CD4-positive, alpha-beta T cell (primary cell): Measurements from ENCODE around the gene RFPL1. TPM values are rescaled to one million over a fixed set of nuclear protein-coding genes. Genes with fewer than 3 reads are reported as not detected.
A peak's percentile ranks its signal among the peaks of the same experiment; 100 is the strongest.

ENCODE experiments used
- ATAC-seq: fragments of 200-7000 bp; cut with Tn5 transposase; one replicate; pipeline ENCODE4 v1.10.0; 2022; ENCODE audit warnings: mild to moderate bottlenecking; ENCODE audit not compliant: poor library complexity
- CTCF ChIA-PET: fragments of 350-600 bp; sonication (Branson Sonifier 250); formaldehyde crosslinking; loops from one replicate; lab custom pipeline; 2021; ENCODE audit warnings: antibody characterized with exemption, inconsistent platforms; lab: Charles Lee
- POLR2A ChIA-PET: fragments of 350-600 bp; sonication (Branson Sonifier 250); formaldehyde crosslinking; loops from one replicate; lab custom pipeline; 2021; ENCODE audit warnings: antibody characterized with exemption, inconsistent platforms; lab: Charles Lee
- DNase-seq, 14 experiments: peaks; one replicate each; pipeline ENCODE4 v3.0.0-alpha.2; 2013 to 2020; ENCODE audit warnings: mixed read lengths in 2 of 14
- H3K27ac ChIP-seq, 2 donors: one replicate each; pipeline versions ENCODE4 v1.5.1 to v1.7.0; 2013; ENCODE audit warnings: low read length in 2 of 2, low read depth in 1 of 2, mild to moderate bottlenecking in 1 of 2
- H3K27me3 ChIP-seq, 2 experiments: 1 replicate in 1 of 2; 2 replicates in 1 of 2; pipeline versions ENCODE4 v1.6.1 to v1.7.0; 2013; ENCODE audit warnings: low read length in 2 of 2, control low read depth in 1 of 2, mild to moderate bottlenecking in 1 of 2, moderate library complexity in 1 of 2; ENCODE audit not compliant: insufficient read depth in 2 of 2, control insufficient read depth in 1 of 2
- H3K36me3 ChIP-seq: one replicate; pipeline ENCODE4 v1.6.1; 2013; ENCODE audit warnings: low read length, control low read depth; ENCODE audit not compliant: insufficient read depth
- H3K4me1 ChIP-seq: one replicate; pipeline ENCODE4 v1.6.1; 2013; ENCODE audit warnings: low read length, control low read depth; ENCODE audit not compliant: insufficient read depth
- H3K4me3 ChIP-seq: one replicate; pipeline ENCODE4 v1.5.1; 2013; ENCODE audit warnings: mild to moderate bottlenecking, low read length, moderate library complexity
- H3K9me3 ChIP-seq, 2 experiments: 1 replicate in 1 of 2; 2 replicates in 1 of 2; pipeline versions ENCODE4 v1.6.1 to v1.7.0; 2013; ENCODE audit warnings: low read length in 2 of 2, mild to moderate bottlenecking in 2 of 2, control low read depth in 1 of 2, moderate library complexity in 1 of 2; ENCODE audit not compliant: control insufficient read depth in 1 of 2, insufficient read depth in 1 of 2
- H3K27ac Mint-ChIP-seq: one replicate; pipeline ENCODE4 v1.8.0; 2020; ENCODE audit warnings: mixed read lengths
- H3K27me3 Mint-ChIP-seq: one replicate; pipeline ENCODE4 v1.8.0; 2021; ENCODE audit warnings: mixed read lengths
- H3K36me3 Mint-ChIP-seq: one replicate; pipeline ENCODE4 v1.8.0; 2021; ENCODE audit warnings: low read depth, mixed read lengths
- H3K4me1 Mint-ChIP-seq: one replicate; pipeline ENCODE4 v1.8.0; 2021; ENCODE audit warnings: low read depth, mixed read lengths
- H3K4me3 Mint-ChIP-seq: one replicate; pipeline ENCODE4 v1.8.0; 2020; ENCODE audit warnings: mild to moderate bottlenecking, mixed read lengths
- H3K9me3 Mint-ChIP-seq: one replicate; pipeline ENCODE4 v1.8.0; 2020; ENCODE audit warnings: mixed read lengths
- intact Hi-C, 2 experiments: fragments of 100-400 bp; cut with DNase I in 1 of 2; cut with micrococcal nuclease in 1 of 2; formaldehyde crosslinking; loops; one replicate each; pipeline versions ENCODE4 v1.15.1 to v1.9.0; 2023 to 2025; cut with DNase I, micrococcal nuclease
- total RNA-seq, 174 experiments: library from RNA in 2 of 174; stranded (reverse) in 2 of 174; gene quantifications; one replicate each; pipeline ENCODE4 v1.2.3 and lab custom pipeline; 2021 to 2026
- TF ChIP-seq, protein P1 (sequence below): fragments of 200-600 bp; IDR thresholded peaks from one replicate; pipeline ENCODE4 v1.8.0; 2022; ENCODE audit warnings: antibody characterized with exemption, mild to moderate bottlenecking

Gene RFPL1
- total RNA-seq, 2 experiments from 2014 or later, result not detected

DNA sequence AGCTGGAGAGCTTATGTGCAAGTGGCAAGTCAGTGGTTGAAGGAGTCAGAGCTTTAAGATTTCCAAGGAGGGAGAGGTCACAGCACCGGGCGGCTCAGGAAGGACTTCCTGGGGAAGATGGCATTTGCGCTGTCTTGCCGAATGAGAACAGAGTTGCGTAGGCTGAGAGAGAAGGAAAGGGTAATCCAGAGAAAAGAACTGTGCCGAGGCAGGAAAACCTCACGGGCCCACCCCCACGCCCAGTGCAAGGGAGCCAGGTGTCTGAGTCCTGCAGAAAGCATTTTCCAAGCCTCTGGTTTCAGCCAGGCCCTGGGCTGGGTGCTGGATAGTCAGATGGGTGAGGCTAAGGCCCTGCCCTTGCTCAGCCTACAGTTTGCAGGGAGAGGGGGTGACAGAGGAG is 46.8 kb upstream of the RFPL1 start:
- intact Hi-C loops, result loop anchor here (10.0 kb wide), 3 partner anchors 83 to 693 kb away; partner anchors contain the start of gene HORMAD2 (in 1 of the 2)
- no peak for DNase-seq
- TF ChIP-seq, protein P1, sequence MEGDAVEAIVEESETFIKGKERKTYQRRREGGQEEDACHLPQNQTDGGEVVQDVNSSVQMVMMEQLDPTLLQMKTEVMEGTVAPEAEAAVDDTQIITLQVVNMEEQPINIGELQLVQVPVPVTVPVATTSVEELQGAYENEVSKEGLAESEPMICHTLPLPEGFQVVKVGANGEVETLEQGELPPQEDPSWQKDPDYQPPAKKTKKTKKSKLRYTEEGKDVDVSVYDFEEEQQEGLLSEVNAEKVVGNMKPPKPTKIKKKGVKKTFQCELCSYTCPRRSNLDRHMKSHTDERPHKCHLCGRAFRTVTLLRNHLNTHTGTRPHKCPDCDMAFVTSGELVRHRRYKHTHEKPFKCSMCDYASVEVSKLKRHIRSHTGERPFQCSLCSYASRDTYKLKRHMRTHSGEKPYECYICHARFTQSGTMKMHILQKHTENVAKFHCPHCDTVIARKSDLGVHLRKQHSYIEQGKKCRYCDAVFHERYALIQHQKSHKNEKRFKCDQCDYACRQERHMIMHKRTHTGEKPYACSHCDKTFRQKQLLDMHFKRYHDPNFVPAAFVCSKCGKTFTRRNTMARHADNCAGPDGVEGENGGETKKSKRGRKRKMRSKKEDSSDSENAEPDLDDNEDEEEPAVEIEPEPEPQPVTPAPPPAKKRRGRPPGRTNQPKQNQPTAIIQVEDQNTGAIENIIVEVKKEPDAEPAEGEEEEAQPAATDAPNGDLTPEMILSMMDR, result no peak
- POLR2A ChIA-PET, result no interaction called here
- Mint-ChIP-seq H3K27ac (no peak overlapping the region), H3K9me3 (no peaks in the 10 kb centered on the region), H3K36me3 (peaks cover 8% of the 10 kb centered on the region), H3K4me3 (peak overlapping the region; percentile 66), H3K4me1 (peaks cover 34% of the 10 kb centered on the region), H3K27me3 (no peaks in the 10 kb centered on the region)
- ATAC-seq, result no peak
- Histone ChIP-seq H3K36me3 (no peaks in the 10 kb centered on the region), H3K9me3 (no peaks in the 10 kb centered on the region), H3K4me3 (no peak overlapping the region), H3K27ac (no peak overlapping the region), H3K4me1 (peaks cover 32% of the 10 kb centered on the region), H3K27me3 (no peaks in the 10 kb centered on the region)
- CTCF ChIA-PET, result no interaction called here

DNA sequence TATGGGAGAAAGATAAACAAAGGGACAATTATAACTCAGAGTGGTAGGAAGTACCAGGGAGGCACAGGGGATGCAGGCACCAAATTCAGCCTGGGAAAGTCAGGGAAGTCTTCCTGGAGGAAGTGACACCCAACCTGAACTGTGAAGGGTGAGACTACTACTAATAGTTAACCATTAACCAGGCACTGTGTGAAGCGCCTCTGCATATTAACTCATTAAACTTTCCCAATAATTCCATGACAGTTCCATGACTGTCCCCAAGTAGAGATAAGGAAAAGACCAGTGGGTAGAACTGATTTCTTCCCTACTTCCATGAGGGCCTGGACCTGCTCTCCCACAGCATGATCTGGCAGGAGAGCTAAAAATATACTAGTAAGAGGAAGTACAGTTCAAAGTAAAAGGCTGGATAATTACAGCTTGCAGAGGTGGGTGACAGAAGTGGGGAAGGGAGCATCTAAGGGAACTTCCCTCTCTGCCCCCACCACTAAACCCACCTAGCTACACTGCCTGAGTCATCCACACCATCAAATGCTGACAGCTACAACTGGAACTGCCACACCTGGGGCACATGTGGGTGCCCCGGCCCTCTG is 45.3 kb upstream of the RFPL1 start:
- peaks cover 19% of the 10 kb centered on the region for H3K4me1 Mint-ChIP-seq

DNA sequence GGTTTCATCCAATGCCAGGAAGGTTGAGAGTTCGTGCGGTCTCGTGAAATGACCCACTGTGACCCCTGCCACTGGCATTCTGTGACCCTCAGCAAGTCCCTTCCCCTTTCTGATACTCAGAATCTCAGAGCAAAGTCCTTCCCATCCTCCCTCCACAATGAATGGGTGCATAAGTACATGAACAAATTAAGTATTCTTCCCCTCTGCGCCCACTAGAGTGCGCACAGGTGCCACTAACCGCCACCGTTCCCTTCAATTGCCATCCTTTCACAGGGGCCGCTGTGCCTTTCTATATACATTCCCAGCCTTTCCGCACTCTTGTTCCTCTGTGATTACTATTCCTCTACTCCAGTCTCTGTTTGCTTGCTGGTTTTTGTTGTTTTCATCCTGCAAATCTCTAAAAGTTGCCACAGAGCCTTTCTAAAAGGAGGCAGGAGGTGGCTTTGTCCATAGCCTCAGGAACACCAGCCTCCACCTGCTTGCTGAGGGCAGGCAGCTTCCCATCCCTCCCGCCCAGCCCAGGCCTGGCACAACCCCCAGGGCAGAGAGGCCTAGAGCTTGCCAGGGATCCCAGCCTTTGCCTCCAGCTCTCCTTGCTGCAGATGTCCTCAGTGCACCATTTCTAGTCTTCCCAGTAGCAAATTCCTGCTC is 43.3 kb upstream of the RFPL1 start:
- no peaks in the 10 kb centered on the region for H3K27me3 ChIP-seq
- H3K36me3 ChIP-seq, result no peaks in the 10 kb centered on the region
- ChIA-PET CTCF (interaction anchor here (0.5 kb wide), 1 partner anchor 33 kb away, joined by 3 read pairs; no protein-coding TSS in a partner anchor), POLR2A (interaction anchor here (0.9 kb wide), 1 partner anchor 20 kb away, joined by 3 read pairs; no protein-coding TSS in a partner anchor)
- H3K36me3 Mint-ChIP-seq, result no peaks in the 10 kb centered on the region
- TF ChIP-seq, protein P1, result peak; percentile 84
- no peak overlapping the region for H3K27ac Mint-ChIP-seq
- intact Hi-C loops, result loop anchor here (1.0 to 10.0 kb wide), 8 partner anchors 80 to 692 kb away; partner anchors contain the start of gene HORMAD2 (in 1 of the 2)
- H3K27ac ChIP-seq, result no peak overlapping the region
- H3K4me3 Mint-ChIP-seq, result peak overlapping the region; percentile 18
- H3K4me1 Mint-ChIP-seq, result peaks cover 10% of the 10 kb centered on the region
- no peaks in the 10 kb centered on the region for H3K27me3 Mint-ChIP-seq
- DNase-seq (peak; percentile 44 to 85 (median 57)), ATAC-seq (peak; percentile 100)
- H3K9me3 Mint-ChIP-seq, result no peaks in the 10 kb centered on the region
- peaks cover 3% of the 10 kb centered on the region for H3K4me1 ChIP-seq
- no peaks in the 10 kb centered on the region for H3K9me3 ChIP-seq
- no peak overlapping the region for H3K4me3 ChIP-seq

More for the DNA sequence above, 45.3 kb upstream of the RFPL1 start:
- Mint-ChIP-seq H3K27me3 (no peaks in the 10 kb centered on the region), H3K36me3 (no peaks in the 10 kb centered on the region), H3K4me3 (no peak overlapping the region), H3K27ac (no peak overlapping the region), H3K9me3 (no peaks in the 10 kb centered on the region)
- H3K4me3 ChIP-seq, result no peak overlapping the region
- CTCF ChIA-PET, result interaction anchor here (0.5 kb wide), 1 partner anchor 1962 kb away, joined by 3 read pairs; no protein-coding TSS in a partner anchor
- H3K27me3 ChIP-seq, result no peaks in the 10 kb centered on the region
- POLR2A ChIA-PET, result no interaction called here
- H3K27ac ChIP-seq, result no peak overlapping the region
- H3K36me3 ChIP-seq, result no peaks in the 10 kb centered on the region
- no peaks in the 10 kb centered on the region for H3K9me3 ChIP-seq
- DNase-seq, result no peak
- TF ChIP-seq, protein P1, result no peak
- intact Hi-C loops, result loop anchor here (10.0 kb wide), 3 partner anchors 82 to 692 kb away; partner anchors contain the start of gene HORMAD2 (in 1 of the 2)
- peaks cover 17% of the 10 kb centered on the region for H3K4me1 ChIP-seq
- no peak for ATAC-seq
